K562 (cell line): ENCODE measurements around the gene MERTK. TPM values are rescaled to one million over a fixed set of nuclear protein-coding genes. Genes with fewer than 3 reads are reported as not detected.
A peak's percentile ranks its signal among the peaks of the same experiment; 100 is the strongest.

ENCODE experiments used
- CBFA2T3 ChIP-seq: fragments of 450-650 bp; IDR thresholded peaks from 2 replicates; pipeline ENCODE4 v1.6.1; 2017
- KLF16 ChIP-seq: IDR thresholded peaks from 2 replicates; pipeline ENCODE4 v1.6.1; 2016; ENCODE audit warnings: antibody characterized with exemption
- NRF1 ChIP-seq, 2 experiments: fragments of 450-650 bp; IDR thresholded peaks in 1 of 2; conservative IDR thresholded peaks in 1 of 2; 2 replicates each; pipeline ENCODE4 v1.6.1; 2014; ENCODE audit warnings: mild to moderate bottlenecking in 2 of 2
- POLR3A ChIP-seq: IDR thresholded peaks from 2 replicates; pipeline ENCODE4 v1.6.1; 2011; ENCODE audit warnings: borderline replicate concordance, mild to moderate bottlenecking, moderate library complexity; ENCODE audit not compliant: insufficient read length, insufficient read depth; ENCODE audit errors: extremely low read depth
- RAD21 ChIP-seq, 2 experiments: fragments of 250-450 bp in 1 of 2; fragments of 450-650 bp in 1 of 2; sonication (Bioruptor Pico) in 1 of 2; formaldehyde crosslinking in 1 of 2; IDR thresholded peaks in 1 of 2; conservative IDR thresholded peaks in 1 of 2; 2 replicates each; pipeline versions ENCODE4 v1.4.0 to v1.8.0; 2020 to 2022; ENCODE audit warnings: mild to moderate bottlenecking in 2 of 2, moderate library complexity in 1 of 2
- RBM22 ChIP-seq: fragments of 200-400 bp; formaldehyde crosslinking; IDR thresholded peaks from 2 replicates; pipeline ENCODE4 v1.6.1; 2018; ENCODE audit warnings: low read length, low read depth; ENCODE audit not compliant: poor library complexity, severe bottlenecking
- ZFP30 ChIP-seq: fragments of 250-450 bp; sonication (Bioruptor Pico); IDR thresholded peaks from 2 replicates; pipeline ENCODE4 v1.8.0; 2022; ENCODE audit warnings: moderate library complexity, mild to moderate bottlenecking, inconsistent platforms, borderline replicate concordance
- ZNF445 ChIP-seq: fragments of 250-450 bp; sonication (Bioruptor Pico); IDR thresholded peaks from 2 replicates; pipeline ENCODE4 v1.4.0; 2020; ENCODE audit warnings: low read depth, mild to moderate bottlenecking, moderate library complexity
- ZNF507 ChIP-seq: conservative IDR thresholded peaks from 2 replicates; pipeline ENCODE4 v1.6.1; 2017; ENCODE audit warnings: missing genetic modification characterization, missing compliant biosample characterization
- polyA plus RNA-seq, 8 experiments: library from polyadenylated mRNA; depleted of rRNA in 4 of 8; stranded (reverse) in 5 of 8; unstranded in 3 of 8; fragments of >200 nt; fragmentation: Nextera tagmentation in 2 of 8; fragmentation: Illumina TruSeq in 1 of 8; extraction: Ambion mirVana in 2 of 8; extraction: Trizol in 1 of 8; gene quantifications; 2 replicates each; pipeline versions ENCODE4 v1.2.1 to v1.2.3, GENCODE V29; 2011 to 2014; ENCODE audit warnings: inconsistent platforms in 1 of 8, missing spikeins in 1 of 8
- total RNA-seq, 7 experiments: library from RNA; depleted of rRNA in 6 of 7; stranded (reverse); fragments of >200 nt in 6 of 7; fragmentation: Illumina TruSeq in 2 of 7; extraction: Trizol in 2 of 7; gene quantifications; 2 replicates each; pipeline versions ENCODE4 v1.2.1 to v1.2.3, GENCODE V29; 2011 to 2021; ENCODE audit warnings: low replicate concordance in 1 of 7
- TF ChIP-seq, protein P1 (sequence below), 2 experiments: fragments of 450-650 bp; formaldehyde crosslinking in 1 of 2; IDR thresholded peaks; 2 replicates each; pipeline versions ENCODE4 v1.4.0 to v1.6.1; 2014 to 2020; ENCODE audit warnings: mild to moderate bottlenecking in 2 of 2, borderline replicate concordance in 1 of 2, low read depth in 1 of 2
- TF ChIP-seq, protein P2 (sequence below), 2 experiments: fragments of 450-650 bp; IDR thresholded peaks; 2 replicates each; pipeline ENCODE4 v1.6.1; 2016; ENCODE audit warnings: mild to moderate bottlenecking in 2 of 2, borderline replicate concordance in 1 of 2, low read depth in 1 of 2, moderate library complexity in 1 of 2

The MERTK gene
- total and polyA plus RNA-seq, 9 of the 15 experiments (the other 6 are each of a cell fraction or from before 2014, with no cell fraction given), result 0.23 to 1.6 (median 0.74) TPM

DNA sequence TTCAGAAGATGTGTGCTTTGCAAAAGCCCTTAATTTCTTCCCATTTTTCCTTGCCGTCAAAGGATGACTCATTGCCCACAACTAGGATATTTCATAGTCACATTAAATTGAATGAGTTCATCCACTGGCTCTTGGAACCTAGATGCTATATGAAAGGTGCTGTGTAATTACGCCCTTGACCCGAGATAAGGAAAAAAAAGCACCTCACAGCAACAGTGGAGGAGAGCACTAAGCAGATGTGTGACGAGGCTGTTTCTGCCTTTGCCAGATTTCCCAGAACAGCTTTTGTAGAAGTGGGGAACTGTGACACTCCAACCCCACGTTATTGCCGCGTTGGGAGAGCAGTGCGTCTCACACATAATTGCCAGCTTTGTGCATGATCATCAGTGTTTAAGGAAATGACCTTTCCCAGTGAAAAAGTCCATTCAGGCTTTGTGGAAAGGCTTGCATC, 123.4 kb downstream of the MERTK start (continued):
- TF ChIP-seq, protein P1, sequence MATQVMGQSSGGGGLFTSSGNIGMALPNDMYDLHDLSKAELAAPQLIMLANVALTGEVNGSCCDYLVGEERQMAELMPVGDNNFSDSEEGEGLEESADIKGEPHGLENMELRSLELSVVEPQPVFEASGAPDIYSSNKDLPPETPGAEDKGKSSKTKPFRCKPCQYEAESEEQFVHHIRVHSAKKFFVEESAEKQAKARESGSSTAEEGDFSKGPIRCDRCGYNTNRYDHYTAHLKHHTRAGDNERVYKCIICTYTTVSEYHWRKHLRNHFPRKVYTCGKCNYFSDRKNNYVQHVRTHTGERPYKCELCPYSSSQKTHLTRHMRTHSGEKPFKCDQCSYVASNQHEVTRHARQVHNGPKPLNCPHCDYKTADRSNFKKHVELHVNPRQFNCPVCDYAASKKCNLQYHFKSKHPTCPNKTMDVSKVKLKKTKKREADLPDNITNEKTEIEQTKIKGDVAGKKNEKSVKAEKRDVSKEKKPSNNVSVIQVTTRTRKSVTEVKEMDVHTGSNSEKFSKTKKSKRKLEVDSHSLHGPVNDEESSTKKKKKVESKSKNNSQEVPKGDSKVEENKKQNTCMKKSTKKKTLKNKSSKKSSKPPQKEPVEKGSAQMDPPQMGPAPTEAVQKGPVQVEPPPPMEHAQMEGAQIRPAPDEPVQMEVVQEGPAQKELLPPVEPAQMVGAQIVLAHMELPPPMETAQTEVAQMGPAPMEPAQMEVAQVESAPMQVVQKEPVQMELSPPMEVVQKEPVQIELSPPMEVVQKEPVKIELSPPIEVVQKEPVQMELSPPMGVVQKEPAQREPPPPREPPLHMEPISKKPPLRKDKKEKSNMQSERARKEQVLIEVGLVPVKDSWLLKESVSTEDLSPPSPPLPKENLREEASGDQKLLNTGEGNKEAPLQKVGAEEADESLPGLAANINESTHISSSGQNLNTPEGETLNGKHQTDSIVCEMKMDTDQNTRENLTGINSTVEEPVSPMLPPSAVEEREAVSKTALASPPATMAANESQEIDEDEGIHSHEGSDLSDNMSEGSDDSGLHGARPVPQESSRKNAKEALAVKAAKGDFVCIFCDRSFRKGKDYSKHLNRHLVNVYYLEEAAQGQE (IDR thresholded peaks at IDR 0.05; ENCODE audit: borderline replicate concordance), result peak; percentile 11; the same call in 1 of the 2 replicates
- TF ChIP-seq, protein P1 (CRISPR knock-in tag; IDR thresholded peaks at IDR 0.05; ENCODE audit: low read depth), result no peak
- no peak for TF ChIP-seq POLR3A
- TF ChIP-seq KLF16, result no peak
- no peak for TF ChIP-seq RBM22
- TF ChIP-seq ZNF445 (CRISPR knock-in tag), result no peak
- no peak for TF ChIP-seq ZNF507
- peak; percentile 82 for TF ChIP-seq CBFA2T3
- TF ChIP-seq RAD21 (CRISPR knock-in tag; conservative IDR thresholded peaks at IDR 0.05 in 1 of 2, IDR thresholded peaks at IDR 0.05 in 1 of 2), result no peak
- no peak for TF ChIP-seq ZFP30
- TF ChIP-seq, protein P2, sequence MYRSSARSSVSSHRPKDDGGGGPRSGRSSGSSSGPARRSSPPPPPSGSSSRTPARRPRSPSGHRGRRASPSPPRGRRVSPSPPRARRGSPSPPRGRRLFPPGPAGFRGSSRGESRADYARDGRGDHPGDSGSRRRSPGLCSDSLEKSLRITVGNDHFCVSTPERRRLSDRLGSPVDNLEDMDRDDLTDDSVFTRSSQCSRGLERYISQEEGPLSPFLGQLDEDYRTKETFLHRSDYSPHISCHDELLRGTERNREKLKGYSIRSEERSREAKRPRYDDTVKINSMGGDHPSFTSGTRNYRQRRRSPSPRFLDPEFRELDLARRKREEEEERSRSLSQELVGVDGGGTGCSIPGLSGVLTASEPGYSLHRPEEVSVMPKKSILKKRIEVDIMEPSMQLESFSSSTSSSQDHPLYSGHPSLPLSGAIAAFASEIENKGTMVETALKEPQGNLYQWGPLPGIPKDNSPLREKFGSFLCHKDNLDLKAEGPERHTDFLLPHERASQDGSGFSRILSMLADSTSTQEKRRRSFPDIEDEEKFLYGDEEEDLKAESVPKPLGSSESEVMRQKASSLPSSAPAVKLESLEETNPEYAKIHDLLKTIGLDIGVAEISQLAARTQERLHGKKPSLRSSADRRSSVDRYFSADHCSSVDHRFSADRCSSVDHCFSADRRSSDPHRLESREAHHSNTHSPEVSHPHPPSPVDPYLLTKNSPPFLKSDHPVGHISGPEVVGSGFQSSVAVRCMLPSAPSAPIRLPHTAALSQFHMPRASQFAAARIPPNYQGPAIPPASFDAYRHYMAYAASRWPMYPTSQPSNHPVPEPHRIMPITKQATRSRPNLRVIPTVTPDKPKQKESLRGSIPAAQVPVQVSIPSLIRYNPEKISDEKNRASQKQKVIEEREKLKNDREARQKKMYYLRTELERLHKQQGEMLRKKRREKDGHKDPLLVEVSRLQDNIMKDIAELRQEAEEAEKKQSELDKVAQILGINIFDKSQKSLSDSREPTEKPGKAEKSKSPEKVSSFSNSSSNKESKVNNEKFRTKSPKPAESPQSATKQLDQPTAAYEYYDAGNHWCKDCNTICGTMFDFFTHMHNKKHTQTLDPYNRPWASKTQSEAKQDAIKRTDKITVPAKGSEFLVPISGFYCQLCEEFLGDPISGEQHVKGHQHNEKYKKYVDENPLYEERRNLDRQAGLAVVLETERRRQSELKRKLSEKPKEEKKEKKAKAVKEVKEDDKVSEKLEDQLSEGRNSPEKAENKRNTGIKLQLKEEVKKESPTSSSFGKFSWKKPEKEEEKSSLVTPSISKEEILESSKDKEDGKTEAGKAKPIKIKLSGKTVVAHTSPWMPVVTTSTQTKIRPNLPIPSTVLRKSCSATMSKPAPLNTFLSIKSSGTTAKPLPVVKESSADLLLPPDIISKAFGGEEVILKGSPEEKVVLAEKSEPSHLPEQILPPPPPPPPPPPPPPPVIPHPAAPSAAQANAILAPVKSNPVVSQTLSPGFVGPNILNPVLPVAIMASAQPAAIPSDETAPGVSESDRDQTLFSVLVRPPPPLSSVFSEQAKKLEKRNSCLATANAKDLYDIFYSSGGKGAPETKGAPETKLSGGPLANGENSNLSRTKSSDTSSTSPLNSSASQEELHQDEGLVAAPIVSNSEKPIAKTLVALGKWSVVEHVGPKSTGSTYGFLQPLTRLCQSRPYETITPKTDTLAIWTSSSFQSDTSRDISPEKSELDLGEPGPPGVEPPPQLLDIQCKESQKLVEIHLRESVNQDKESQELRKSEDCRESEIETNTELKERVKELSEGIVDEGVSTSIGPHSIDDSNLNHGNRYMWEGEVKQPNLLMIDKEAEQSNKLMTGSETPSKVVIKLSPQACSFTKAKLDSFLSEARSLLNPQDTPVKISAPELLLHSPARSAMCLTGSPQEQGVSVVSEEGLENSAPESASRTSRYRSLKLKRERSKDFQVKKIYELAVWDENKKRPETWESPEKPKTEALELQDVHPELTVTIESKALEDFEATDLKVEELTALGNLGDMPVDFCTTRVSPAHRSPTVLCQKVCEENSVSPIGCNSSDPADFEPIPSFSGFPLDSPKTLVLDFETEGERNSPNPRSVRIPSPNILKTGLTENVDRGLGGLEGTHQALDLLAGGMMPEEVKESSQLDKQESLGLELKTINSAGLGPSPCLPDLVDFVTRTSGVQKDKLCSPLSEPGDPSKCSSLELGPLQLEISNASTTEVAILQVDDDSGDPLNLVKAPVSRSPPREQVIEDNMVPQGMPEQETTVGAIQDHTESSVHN (IDR thresholded peaks at IDR 0.05; ENCODE audit: borderline replicate concordance in 1 of 2, low read depth in 1 of 2), result peak in 1 of 2 experiments; percentile 86; a peak in 2 of 4 replicates
- TF ChIP-seq NRF1 (conservative IDR thresholded peaks at IDR 0.05 in 1 of 2, IDR thresholded peaks at IDR 0.05 in 1 of 2), result 0 out of 4 replicates have a peak, but pooled peaks of 1 of the 2 experiments have one; percentile 21
